Liver (tissue), 9 donors: ENCODE data around the gene GAN. TPM values are rescaled to one million over a fixed set of nuclear protein-coding genes. Genes with fewer than 3 reads are reported as not detected.

Experiments
- DNase-seq: peaks from one replicate; pipeline ENCODE4 v3.0.0-alpha.2; 2017; ENCODE audit warnings: low spot score
- H3K27ac ChIP-seq, 2 donors: one replicate each; pipeline ENCODE4 v1.7.0; 2013; ENCODE audit warnings: inconsistent platforms in 2 of 2, low read length in 2 of 2, control low read depth in 1 of 2, low read depth in 1 of 2, mild to moderate bottlenecking in 1 of 2
- H3K27me3 ChIP-seq, 4 donors: one replicate each; pipeline versions ENCODE4 v1.6.1 to v1.7.0; 2013; ENCODE audit warnings: low read length in 3 of 4, inconsistent platforms in 1 of 4, mild to moderate bottlenecking in 1 of 4, moderate library complexity in 1 of 4; ENCODE audit not compliant: control insufficient read depth in 4 of 4, insufficient read depth in 4 of 4
- H3K36me3 ChIP-seq, 4 donors: one replicate each; pipeline versions ENCODE4 v1.6.1 to v1.7.0; 2013; ENCODE audit warnings: low read length in 3 of 4, mild to moderate bottlenecking in 3 of 4, low read depth in 1 of 4, moderate library complexity in 1 of 4; ENCODE audit not compliant: control insufficient read depth in 4 of 4, insufficient read depth in 3 of 4
- H3K4me1 ChIP-seq, 4 donors: one replicate each; pipeline versions ENCODE4 v1.6.1 to v1.7.0; 2013; ENCODE audit warnings: low read length in 3 of 4, mild to moderate bottlenecking in 3 of 4, moderate library complexity in 1 of 4; ENCODE audit not compliant: control insufficient read depth in 4 of 4, insufficient read depth in 4 of 4
- H3K4me3 ChIP-seq, 3 donors: one replicate each; pipeline versions ENCODE4 v1.6.1 to v1.7.0; 2013; ENCODE audit warnings: low read length in 3 of 3, control low read depth in 1 of 3, low read depth in 1 of 3, mild to moderate bottlenecking in 1 of 3
- H3K9ac ChIP-seq, 2 donors: one replicate each; pipeline ENCODE4 v1.7.0; 2013; ENCODE audit warnings: low read length in 2 of 2, mild to moderate bottlenecking in 2 of 2, moderate library complexity in 2 of 2, control low read depth in 1 of 2, low read depth in 1 of 2
- H3K9me3 ChIP-seq, 4 donors: one replicate each; pipeline versions ENCODE4 v1.6.1 to v1.7.0; 2013; ENCODE audit warnings: low read length in 3 of 4; ENCODE audit not compliant: control insufficient read depth in 4 of 4
- ATF3 ChIP-seq: IDR thresholded peaks from 2 replicates; pipeline ENCODE4 v1.6.1; 2016; ENCODE audit warnings: antibody characterized with exemption
- EGR1 ChIP-seq, 2 donors: IDR thresholded peaks; 2 replicates each; pipeline ENCODE4 v1.6.1; 2016 to 2018; ENCODE audit warnings: antibody characterized with exemption in 2 of 2, low read depth in 2 of 2
- FOXA2 ChIP-seq: IDR thresholded peaks from 2 replicates; pipeline ENCODE4 v1.6.1; 2016; ENCODE audit warnings: antibody characterized with exemption
- GABPA ChIP-seq, 2 donors: IDR thresholded peaks in 1 of 2; conservative IDR thresholded peaks in 1 of 2; 2 replicates each; pipeline ENCODE4 v1.6.1; 2016; ENCODE audit warnings: antibody characterized with exemption in 2 of 2, mild to moderate bottlenecking in 1 of 2, moderate library complexity in 1 of 2
- HNF4A ChIP-seq, 2 donors: conservative IDR thresholded peaks; 2 replicates each; pipeline ENCODE4 v1.6.1; 2016; ENCODE audit warnings: antibody characterized with exemption in 2 of 2, mild to moderate bottlenecking in 2 of 2
- HNF4G ChIP-seq: IDR thresholded peaks from 2 replicates; pipeline ENCODE4 v1.6.1; 2016; ENCODE audit warnings: antibody characterized with exemption
- JUND ChIP-seq, 2 donors: IDR thresholded peaks; 2 replicates each; pipeline ENCODE4 v1.6.1; 2016; ENCODE audit warnings: antibody characterized with exemption in 2 of 2
- RAD21 ChIP-seq, 2 donors: IDR thresholded peaks; 2 replicates each; pipeline ENCODE4 v1.6.1; 2016; ENCODE audit warnings: antibody characterized with exemption in 2 of 2, mild to moderate bottlenecking in 2 of 2
- RXRA ChIP-seq, 2 donors: IDR thresholded peaks; 2 replicates each; pipeline ENCODE4 v1.6.1; 2017 to 2018; ENCODE audit warnings: antibody characterized with exemption in 2 of 2, mild to moderate bottlenecking in 1 of 2
- TAF1 ChIP-seq: conservative IDR thresholded peaks from 2 replicates; pipeline ENCODE4 v1.6.1; 2016; ENCODE audit warnings: antibody characterized with exemption, mild to moderate bottlenecking
- YY1 ChIP-seq: IDR thresholded peaks from 2 replicates; pipeline ENCODE4 v1.6.1; 2016; ENCODE audit warnings: antibody characterized with exemption, mild to moderate bottlenecking
- ZBTB33 ChIP-seq: IDR thresholded peaks from 2 replicates; pipeline ENCODE4 v1.6.1; 2016; ENCODE audit warnings: antibody characterized with exemption
- WGBS: extraction: QIAGEN DNeasy Blood & Tissue Kit; methylation state at CpG from one replicate; pipeline ENCODE4 v1.1.7; 2013; 5-methylcytosine and 5-hydroxymethylcytosine counted together
- polyA plus RNA-seq, 2 donors: library from polyadenylated mRNA; stranded (reverse) in 1 of 2; unstranded in 1 of 2; fragments of 200-250 nt in 1 of 2; fragments of >200 nt in 1 of 2; fragmentation: Nextera tagmentation in 1 of 2; extraction: Ambion mirVana in 1 of 2; gene quantifications; one replicate each; pipeline versions ENCODE4 v1.2.1 to v1.2.3, GENCODE V29; 2013 to 2015
- total RNA-seq, 2 donors: library from RNA; depleted of rRNA; stranded (reverse); fragments of >200 nt; gene quantifications; one replicate each; pipeline ENCODE4 v1.2.3, GENCODE V29; 2014
- TF ChIP-seq, protein P1 (sequence below): fragments of 150-350 bp; IDR thresholded peaks from 2 replicates; pipeline ENCODE4 v1.5.1; 2017; ENCODE audit warnings: improper control_type of control experiment, low read depth, low read length; ENCODE audit not compliant: missing input control
- TF ChIP-seq, protein P2 (sequence below): IDR thresholded peaks from 2 replicates; pipeline ENCODE4 v1.6.1; 2016; ENCODE audit warnings: antibody characterized with exemption, mild to moderate bottlenecking
- TF ChIP-seq, protein P3 (sequence below): IDR thresholded peaks from 2 replicates; pipeline ENCODE4 v1.6.1; 2016; ENCODE audit warnings: antibody characterized with exemption
- donor health status: healthy.
- donor health status: healthy.
- donor health status: healthy.
- donor health status: healthy.
- donor health status: healthy.

GAN gene
- total and polyA plus RNA-seq, 4 donors, result 0.33 to 5.5 (median 1.5) TPM

DNA sequence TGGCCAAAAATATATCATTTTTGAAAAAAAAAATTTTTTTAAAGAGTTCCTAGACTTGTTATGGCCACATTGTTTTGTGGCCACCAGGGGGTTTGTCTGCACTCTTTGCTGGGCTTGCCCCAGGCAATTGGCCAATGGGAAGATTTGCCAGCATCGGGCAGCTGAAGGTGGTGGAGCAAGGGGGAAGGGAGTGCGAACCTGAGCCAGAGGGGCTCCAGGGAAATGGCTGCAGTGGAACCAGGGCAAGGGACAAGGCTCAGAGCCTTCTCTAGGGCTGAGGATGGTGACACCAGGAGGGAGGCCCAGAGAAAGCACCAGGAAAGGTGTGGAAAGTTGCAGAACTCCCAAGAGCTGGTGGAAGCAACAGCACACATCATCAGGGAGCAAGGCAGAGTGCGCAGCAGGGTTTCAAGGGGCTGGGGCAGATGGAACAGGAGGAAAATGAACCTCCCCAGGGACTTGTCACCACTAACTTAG, 114.3 kb downstream of the GAN start (continued):
- TF ChIP-seq ATF3, result no peak

DNA sequence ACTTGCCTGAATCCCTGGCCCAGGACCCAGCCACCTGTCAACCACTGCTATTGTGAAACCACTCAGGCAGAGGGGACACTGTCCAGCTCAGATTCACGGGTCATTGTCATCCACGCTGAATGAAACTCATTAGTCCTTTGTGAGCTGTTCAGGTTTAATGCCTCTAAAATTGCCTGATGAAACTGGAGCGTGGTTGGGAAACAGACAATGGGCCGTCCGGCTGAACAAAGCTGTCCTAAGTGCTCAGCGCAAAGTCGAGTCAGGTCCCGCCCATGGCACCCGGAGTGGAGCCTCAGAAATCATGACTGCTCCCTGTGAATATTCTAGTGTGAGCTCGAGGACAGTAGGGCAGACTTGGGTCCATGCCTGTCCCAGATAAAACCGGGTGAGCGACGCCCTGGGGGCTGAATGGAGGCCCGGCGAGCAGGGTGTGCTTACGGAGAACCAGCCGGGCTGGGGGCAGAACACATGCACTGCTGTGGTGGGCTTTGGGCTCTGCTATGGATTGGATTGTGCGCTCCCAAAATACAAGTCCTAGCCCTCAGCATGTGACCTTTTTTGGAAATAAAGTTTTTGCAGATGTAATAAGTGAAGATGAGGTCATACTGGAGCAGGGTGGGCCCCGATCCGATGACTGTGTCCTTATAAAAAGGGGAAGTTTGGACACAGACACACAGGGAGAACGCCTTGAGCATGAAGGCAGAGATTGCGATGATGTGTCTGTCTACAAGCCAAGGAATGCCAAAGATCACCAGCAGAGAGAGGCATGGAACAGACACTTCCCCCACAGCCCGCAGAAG, 117.0 kb downstream of the GAN start:
- Histone ChIP-seq H3K4me1 (peaks cover 5 to 15% (median 9%) of the 10 kb centered on the region in 4 donors), H3K4me3 (no peak overlapping the region), H3K36me3 (no peaks in the 10 kb centered on the region), H3K9ac (no peak overlapping the region), H3K27me3 (no peaks in the 10 kb centered on the region), H3K9me3 (no peaks in the 10 kb centered on the region), H3K27ac (peak overlapping the region; percentile 10 to 58)
- 84% methylated on average over 23 of the region's 23 CpGs for WGBS
- TF ChIP-seq HNF4A (conservative IDR thresholded peaks at IDR 0.05) (peak; percentile 39 to 50), TAF1 (no peak), YY1 (no peak), HNF4G (no peak), RXRA (IDR thresholded peaks at IDR 0.05) (peak in 1 of 2 donors; percentile 49), JUND (IDR thresholded peaks at IDR 0.05) (peak in 1 of 2 donors; percentile 2), GABPA (IDR thresholded peaks at IDR 0.05 in 1 of 2, conservative IDR thresholded peaks at IDR 0.05 in 1 of 2) (no peak), ZBTB33 (no peak), FOXA2 (no peak), RAD21 (IDR thresholded peaks at IDR 0.05) (peak in 1 of 2 donors; percentile 38), ATF3 (no peak), EGR1 (IDR thresholded peaks at IDR 0.05; ENCODE audit: low read depth in 2 of 2) (no peak)
- TF ChIP-seq, protein P1, sequence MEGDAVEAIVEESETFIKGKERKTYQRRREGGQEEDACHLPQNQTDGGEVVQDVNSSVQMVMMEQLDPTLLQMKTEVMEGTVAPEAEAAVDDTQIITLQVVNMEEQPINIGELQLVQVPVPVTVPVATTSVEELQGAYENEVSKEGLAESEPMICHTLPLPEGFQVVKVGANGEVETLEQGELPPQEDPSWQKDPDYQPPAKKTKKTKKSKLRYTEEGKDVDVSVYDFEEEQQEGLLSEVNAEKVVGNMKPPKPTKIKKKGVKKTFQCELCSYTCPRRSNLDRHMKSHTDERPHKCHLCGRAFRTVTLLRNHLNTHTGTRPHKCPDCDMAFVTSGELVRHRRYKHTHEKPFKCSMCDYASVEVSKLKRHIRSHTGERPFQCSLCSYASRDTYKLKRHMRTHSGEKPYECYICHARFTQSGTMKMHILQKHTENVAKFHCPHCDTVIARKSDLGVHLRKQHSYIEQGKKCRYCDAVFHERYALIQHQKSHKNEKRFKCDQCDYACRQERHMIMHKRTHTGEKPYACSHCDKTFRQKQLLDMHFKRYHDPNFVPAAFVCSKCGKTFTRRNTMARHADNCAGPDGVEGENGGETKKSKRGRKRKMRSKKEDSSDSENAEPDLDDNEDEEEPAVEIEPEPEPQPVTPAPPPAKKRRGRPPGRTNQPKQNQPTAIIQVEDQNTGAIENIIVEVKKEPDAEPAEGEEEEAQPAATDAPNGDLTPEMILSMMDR, result no peak
- TF ChIP-seq, protein P2, sequence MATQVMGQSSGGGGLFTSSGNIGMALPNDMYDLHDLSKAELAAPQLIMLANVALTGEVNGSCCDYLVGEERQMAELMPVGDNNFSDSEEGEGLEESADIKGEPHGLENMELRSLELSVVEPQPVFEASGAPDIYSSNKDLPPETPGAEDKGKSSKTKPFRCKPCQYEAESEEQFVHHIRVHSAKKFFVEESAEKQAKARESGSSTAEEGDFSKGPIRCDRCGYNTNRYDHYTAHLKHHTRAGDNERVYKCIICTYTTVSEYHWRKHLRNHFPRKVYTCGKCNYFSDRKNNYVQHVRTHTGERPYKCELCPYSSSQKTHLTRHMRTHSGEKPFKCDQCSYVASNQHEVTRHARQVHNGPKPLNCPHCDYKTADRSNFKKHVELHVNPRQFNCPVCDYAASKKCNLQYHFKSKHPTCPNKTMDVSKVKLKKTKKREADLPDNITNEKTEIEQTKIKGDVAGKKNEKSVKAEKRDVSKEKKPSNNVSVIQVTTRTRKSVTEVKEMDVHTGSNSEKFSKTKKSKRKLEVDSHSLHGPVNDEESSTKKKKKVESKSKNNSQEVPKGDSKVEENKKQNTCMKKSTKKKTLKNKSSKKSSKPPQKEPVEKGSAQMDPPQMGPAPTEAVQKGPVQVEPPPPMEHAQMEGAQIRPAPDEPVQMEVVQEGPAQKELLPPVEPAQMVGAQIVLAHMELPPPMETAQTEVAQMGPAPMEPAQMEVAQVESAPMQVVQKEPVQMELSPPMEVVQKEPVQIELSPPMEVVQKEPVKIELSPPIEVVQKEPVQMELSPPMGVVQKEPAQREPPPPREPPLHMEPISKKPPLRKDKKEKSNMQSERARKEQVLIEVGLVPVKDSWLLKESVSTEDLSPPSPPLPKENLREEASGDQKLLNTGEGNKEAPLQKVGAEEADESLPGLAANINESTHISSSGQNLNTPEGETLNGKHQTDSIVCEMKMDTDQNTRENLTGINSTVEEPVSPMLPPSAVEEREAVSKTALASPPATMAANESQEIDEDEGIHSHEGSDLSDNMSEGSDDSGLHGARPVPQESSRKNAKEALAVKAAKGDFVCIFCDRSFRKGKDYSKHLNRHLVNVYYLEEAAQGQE, result no peak
- TF ChIP-seq, protein P3, sequence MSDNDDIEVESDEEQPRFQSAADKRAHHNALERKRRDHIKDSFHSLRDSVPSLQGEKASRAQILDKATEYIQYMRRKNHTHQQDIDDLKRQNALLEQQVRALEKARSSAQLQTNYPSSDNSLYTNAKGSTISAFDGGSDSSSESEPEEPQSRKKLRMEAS, result no peak
- no peak for DNase-seq
